Neural cell (in vitro differentiated cells): ENCODE results near the gene CHPF. TPM values are rescaled to one million over a fixed set of nuclear protein-coding genes. Genes with fewer than 3 reads are reported as not detected.

Source experiments
- H2AFZ ChIP-seq: fragments of 200-600, 300-800 bp; sonication (generic), shearing (Covaris generic); 2 replicates; pipeline ENCODE4 v1.6.0; 2014; ENCODE audit warnings: low read depth, mild to moderate bottlenecking, antibody characterized with exemption, low read length, moderate library complexity
- H3F3A ChIP-seq: fragments of 200-600 bp; shearing (Covaris generic); 2 replicates; pipeline ENCODE4 v1.6.1; 2016; ENCODE audit warnings: mild to moderate bottlenecking, moderate library complexity, mixed read lengths, antibody characterized with exemption, low read length; ENCODE audit not compliant: insufficient read depth, poor library complexity, severe bottlenecking
- H3K27ac ChIP-seq: fragments of 200-600, 300-800 bp; sonication (generic), shearing (Covaris generic); 2 replicates; pipeline ENCODE4 v1.5.1; 2014; ENCODE audit warnings: mild to moderate bottlenecking, low read length, moderate library complexity
- H3K27me3 ChIP-seq: fragments of 300-800, 200-600 bp; sonication (generic), shearing (Covaris generic); 2 replicates; pipeline ENCODE4 v1.6.0; 2014; ENCODE audit warnings: mild to moderate bottlenecking, low read depth, low read length, moderate library complexity; ENCODE audit not compliant: insufficient read depth
- H3K36me3 ChIP-seq: fragments of 300-800, 200-600 bp; sonication (generic), shearing (Covaris generic); 2 replicates; pipeline ENCODE4 v1.5.1; 2014; ENCODE audit warnings: mild to moderate bottlenecking, antibody characterized with exemption, low read length, moderate library complexity; ENCODE audit not compliant: insufficient read depth
- H3K4me2 ChIP-seq: fragments of 300-800, 200-600 bp; sonication (generic), shearing (Covaris generic); 2 replicates; pipeline ENCODE4 v1.6.0; 2014; ENCODE audit warnings: mild to moderate bottlenecking, low read length
- H3K4me3 ChIP-seq: fragments of 300-800, 200-600 bp; sonication (generic), shearing (Covaris generic); 2 replicates; pipeline ENCODE4 v1.5.1; 2014; ENCODE audit warnings: mild to moderate bottlenecking, low read length, moderate library complexity
- H3K79me2 ChIP-seq: fragments of 200-600 bp; shearing (Covaris generic); replicated peaks from 2 replicates; pipeline ENCODE4 v1.6.0; 2014; ENCODE audit warnings: mild to moderate bottlenecking, low read length, moderate library complexity; ENCODE audit not compliant: insufficient read depth
- H3K9ac ChIP-seq: fragments of 300-800, 200-600 bp; sonication (generic), shearing (Covaris generic); 2 replicates; pipeline ENCODE4 v1.6.1; 2016; ENCODE audit warnings: mild to moderate bottlenecking, low read length, mixed read lengths
- H3K9me2 ChIP-seq: fragments of 200-600 bp; shearing (Covaris generic); 2 replicates; pipeline ENCODE4 v1.6.1; 2016; ENCODE audit warnings: mild to moderate bottlenecking, low read length, mixed read lengths; ENCODE audit not compliant: insufficient read depth
- H3K9me3 ChIP-seq: fragments of 200-600, 300-800 bp; sonication (generic), shearing (Covaris generic); 2 replicates; pipeline ENCODE4 v1.6.1; 2016; ENCODE audit warnings: mild to moderate bottlenecking, mixed run types, low read length, moderate library complexity, mixed read lengths
- H4K20me1 ChIP-seq: fragments of 200-600 bp; shearing (Covaris generic); 2 replicates; pipeline ENCODE4 v1.6.1; 2016; ENCODE audit warnings: mild to moderate bottlenecking, mixed run types; ENCODE audit not compliant: insufficient read depth
- CTCF ChIP-seq: fragments of 450-650 bp; IDR thresholded peaks from 2 replicates; pipeline ENCODE4 v1.5.1; 2014; ENCODE audit warnings: antibody characterized with exemption, mild to moderate bottlenecking, moderate library complexity; ENCODE audit not compliant: poor library complexity, severe bottlenecking
- EP300 ChIP-seq: fragments of 450-650 bp; conservative IDR thresholded peaks from 2 replicates; pipeline ENCODE4 v1.6.1; 2014; ENCODE audit warnings: antibody characterized with exemption, mild to moderate bottlenecking, moderate library complexity; ENCODE audit not compliant: poor library complexity, severe bottlenecking
- EZH2 ChIP-seq: fragments of 200-600, 300-800 bp; shearing (Covaris generic), sonication (generic); IDR thresholded peaks from 2 replicates; pipeline ENCODE4 v1.6.1; 2014; ENCODE audit warnings: antibody characterized with exemption, low read length, borderline replicate concordance, mild to moderate bottlenecking; ENCODE audit not compliant: insufficient read depth, poor library complexity, severe bottlenecking
- MXI1 ChIP-seq: fragments of 450-650 bp; conservative IDR thresholded peaks from 2 replicates; pipeline ENCODE4 v1.6.1; 2014; ENCODE audit warnings: antibody characterized with exemption, mild to moderate bottlenecking; ENCODE audit not compliant: poor library complexity, severe bottlenecking
- POLR2AphosphoS5 ChIP-seq: IDR thresholded peaks from 2 replicates; pipeline ENCODE4 v1.6.1; 2012
- RAD21 ChIP-seq: fragments of 450-650 bp; conservative IDR thresholded peaks from 2 replicates; pipeline ENCODE4 v1.6.1; 2014; ENCODE audit warnings: antibody characterized with exemption, mild to moderate bottlenecking, moderate library complexity
- SMC3 ChIP-seq: fragments of 450-650 bp; conservative IDR thresholded peaks from 2 replicates; pipeline ENCODE4 v1.6.1; 2014; ENCODE audit warnings: antibody characterized with exemption, mild to moderate bottlenecking, moderate library complexity; ENCODE audit not compliant: poor library complexity
- TAF1 ChIP-seq: IDR thresholded peaks from 2 replicates; pipeline ENCODE4 v1.6.1; 2012; ENCODE audit warnings: low read depth
- polyA plus RNA-seq: library from polyadenylated mRNA; depleted of rRNA; stranded (reverse); fragments of >200 nt; gene quantifications from 2 replicates; pipeline ENCODE4 v1.2.3, GENCODE V29; 2014

The CHPF gene
- polyA plus RNA-seq, 1 donor from 2014 or later, result 28.6 TPM

- Histone ChIP-seq H3K4me2 (no peak overlapping the region), H3K27ac (no peak overlapping the region)
Measured at GRCh38 chr2:219507581-219508443, 35.8 kb downstream of the CHPF start.

DNA sequence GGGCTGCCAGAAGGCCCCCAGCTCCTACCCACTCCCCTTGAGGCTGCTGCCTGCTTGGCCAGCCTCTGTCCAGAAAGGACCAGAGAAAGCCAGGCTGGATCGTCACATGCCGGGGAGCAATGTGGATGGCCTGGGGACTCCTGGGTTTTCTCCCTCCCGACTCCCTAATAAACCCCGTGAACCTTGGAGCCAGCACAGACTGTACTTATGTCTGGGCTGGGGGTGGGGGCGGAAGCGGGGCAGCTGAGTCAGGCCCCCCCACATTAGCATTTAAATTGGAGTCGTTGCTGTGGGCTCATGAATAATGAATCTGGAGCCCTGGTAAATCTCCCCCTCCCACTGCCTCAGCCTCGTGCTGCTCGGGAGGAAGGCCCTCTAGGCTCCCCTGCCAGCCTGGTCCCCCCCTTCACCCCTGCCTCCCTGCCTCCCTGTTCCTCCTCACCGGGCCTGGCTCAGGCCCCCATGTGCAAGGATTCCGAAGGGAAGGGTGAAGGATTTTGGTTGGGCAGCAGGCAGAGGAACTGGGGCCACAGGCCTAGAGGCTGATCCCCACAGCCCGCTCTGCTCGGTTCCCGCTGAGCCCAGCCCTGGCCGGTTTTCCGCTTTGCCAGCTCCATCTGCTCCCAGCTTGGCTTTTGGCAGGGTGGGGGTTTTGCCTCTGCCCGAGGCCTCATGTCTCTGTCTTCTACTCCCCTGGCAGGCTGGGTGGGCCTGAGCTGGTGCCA is 36.6 kb downstream of the CHPF start:
- Histone ChIP-seq H3K27me3 (no peaks in the 10 kb centered on the region), H4K20me1 (no peaks in the 10 kb centered on the region), H3K9ac (no peak overlapping the region), H3K36me3 (no peaks in the 10 kb centered on the region), H3K4me3 (no peak overlapping the region), H3K27ac (no peak overlapping the region), H3F3A (no peaks in the 10 kb centered on the region), H3K4me2 (no peak overlapping the region), H2AFZ (no peak overlapping the region), H3K9me3 (no peaks in the 10 kb centered on the region), H3K9me2 (no peaks in the 10 kb centered on the region), H3K79me2 (no peaks in the 10 kb centered on the region)
- TF ChIP-seq TAF1 (no peak), CTCF (no peak)

More at GRCh38 chr2:219507581-219508443, 35.8 kb downstream of the CHPF start:
- TF ChIP-seq EZH2 (no peak), SMC3 (no peak), CTCF (no peak), EP300 (no peak), POLR2AphosphoS5 (no peak), RAD21 (no peak), TAF1 (no peak), MXI1 (no peak)
- Histone ChIP-seq H4K20me1 (no peaks in the 10 kb centered on the region), H3K79me2 (no peaks in the 10 kb centered on the region), H3K36me3 (no peaks in the 10 kb centered on the region), H3K9ac (no peak overlapping the region), H2AFZ (no peak overlapping the region), H3K9me2 (no peaks in the 10 kb centered on the region), H3F3A (no peaks in the 10 kb centered on the region), H3K4me3 (no peak overlapping the region), H3K9me3 (no peaks in the 10 kb centered on the region), H3K27me3 (no peaks in the 10 kb centered on the region)
